NB4 (cell line): ENCODE measurements around the gene ZBTB14.

Experiments
- DNase-seq: peaks from one replicate; pipeline ENCODE4 v3.0.0; 2010; ENCODE audit warnings: low read depth
- H3K4me3 ChIP-seq: one replicate; pipeline ENCODE4 v1.5.1; 2011; ENCODE audit warnings: mild to moderate bottlenecking, low read depth, low read length, moderate library complexity
- MYC ChIP-seq: IDR thresholded peaks from 2 replicates; pipeline ENCODE4 v1.6.1; 2011; ENCODE audit warnings: low read depth, low read length
- POLR2A ChIP-seq: IDR thresholded peaks from 2 replicates; pipeline ENCODE4 v1.6.1; 2011; ENCODE audit warnings: mild to moderate bottlenecking; ENCODE audit not compliant: insufficient read length; ENCODE audit errors: extremely low read depth
- TF ChIP-seq, protein P1 (sequence below): IDR thresholded peaks from one replicate; pipeline ENCODE4 v1.5.1; 2012; ENCODE audit warnings: low read depth, low read length
- TF ChIP-seq, protein P2 (sequence below): IDR thresholded peaks from 2 replicates; pipeline ENCODE4 v1.6.1; 2011; ENCODE audit warnings: low read depth, low read length

Gene ZBTB14

DNA sequence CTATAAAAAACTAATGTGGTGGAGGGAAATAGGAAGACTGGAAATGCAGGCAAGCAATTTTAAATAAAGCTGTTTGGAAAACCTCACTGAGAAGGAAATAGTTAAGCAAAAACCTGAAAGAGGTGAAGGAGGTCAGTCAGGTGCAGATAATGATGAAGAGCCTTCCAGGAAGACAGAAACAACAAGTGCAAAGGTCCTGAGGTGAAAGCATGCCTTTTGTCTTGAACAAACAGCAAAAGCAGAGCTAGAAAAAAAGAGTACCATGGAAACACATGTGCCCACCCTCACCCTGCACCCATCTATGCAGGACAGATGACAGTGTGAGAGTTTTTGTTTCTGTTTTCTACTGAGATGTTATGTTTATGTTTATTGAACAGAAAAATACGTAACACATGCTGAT, 8.1 kb upstream of the ZBTB14 start:
- no peak overlapping the region for H3K4me3 ChIP-seq
- DNase-seq = no peak
- no peak for TF ChIP-seq MYC
- TF ChIP-seq, protein P1, sequence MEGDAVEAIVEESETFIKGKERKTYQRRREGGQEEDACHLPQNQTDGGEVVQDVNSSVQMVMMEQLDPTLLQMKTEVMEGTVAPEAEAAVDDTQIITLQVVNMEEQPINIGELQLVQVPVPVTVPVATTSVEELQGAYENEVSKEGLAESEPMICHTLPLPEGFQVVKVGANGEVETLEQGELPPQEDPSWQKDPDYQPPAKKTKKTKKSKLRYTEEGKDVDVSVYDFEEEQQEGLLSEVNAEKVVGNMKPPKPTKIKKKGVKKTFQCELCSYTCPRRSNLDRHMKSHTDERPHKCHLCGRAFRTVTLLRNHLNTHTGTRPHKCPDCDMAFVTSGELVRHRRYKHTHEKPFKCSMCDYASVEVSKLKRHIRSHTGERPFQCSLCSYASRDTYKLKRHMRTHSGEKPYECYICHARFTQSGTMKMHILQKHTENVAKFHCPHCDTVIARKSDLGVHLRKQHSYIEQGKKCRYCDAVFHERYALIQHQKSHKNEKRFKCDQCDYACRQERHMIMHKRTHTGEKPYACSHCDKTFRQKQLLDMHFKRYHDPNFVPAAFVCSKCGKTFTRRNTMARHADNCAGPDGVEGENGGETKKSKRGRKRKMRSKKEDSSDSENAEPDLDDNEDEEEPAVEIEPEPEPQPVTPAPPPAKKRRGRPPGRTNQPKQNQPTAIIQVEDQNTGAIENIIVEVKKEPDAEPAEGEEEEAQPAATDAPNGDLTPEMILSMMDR = no peak
- TF ChIP-seq, protein P2, sequence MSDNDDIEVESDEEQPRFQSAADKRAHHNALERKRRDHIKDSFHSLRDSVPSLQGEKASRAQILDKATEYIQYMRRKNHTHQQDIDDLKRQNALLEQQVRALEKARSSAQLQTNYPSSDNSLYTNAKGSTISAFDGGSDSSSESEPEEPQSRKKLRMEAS = no peak
- no peak for TF ChIP-seq POLR2A

DNA sequence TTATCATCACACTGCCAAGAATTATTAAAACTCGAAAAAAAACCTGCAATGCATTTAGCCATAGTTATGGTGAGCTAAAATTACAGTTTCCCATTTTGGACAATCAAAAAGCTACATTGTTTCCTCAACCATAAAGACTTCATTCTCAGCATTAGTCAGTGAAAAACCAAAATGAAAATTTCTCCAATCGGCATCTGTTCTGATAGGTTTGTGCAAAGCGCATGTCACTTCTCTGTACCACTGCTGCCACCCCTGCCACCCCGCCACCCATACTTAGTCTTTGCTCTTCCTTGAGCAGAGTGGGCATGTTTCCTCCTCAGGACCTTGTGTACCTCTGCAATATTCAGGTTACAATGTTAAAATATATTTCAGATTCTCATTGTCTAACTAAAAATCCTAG, 7.1 kb upstream of the ZBTB14 start:
- TF ChIP-seq, protein P1 = no peak
- H3K4me3 ChIP-seq = no peak overlapping the region
- DNase-seq = no peak

DNA sequence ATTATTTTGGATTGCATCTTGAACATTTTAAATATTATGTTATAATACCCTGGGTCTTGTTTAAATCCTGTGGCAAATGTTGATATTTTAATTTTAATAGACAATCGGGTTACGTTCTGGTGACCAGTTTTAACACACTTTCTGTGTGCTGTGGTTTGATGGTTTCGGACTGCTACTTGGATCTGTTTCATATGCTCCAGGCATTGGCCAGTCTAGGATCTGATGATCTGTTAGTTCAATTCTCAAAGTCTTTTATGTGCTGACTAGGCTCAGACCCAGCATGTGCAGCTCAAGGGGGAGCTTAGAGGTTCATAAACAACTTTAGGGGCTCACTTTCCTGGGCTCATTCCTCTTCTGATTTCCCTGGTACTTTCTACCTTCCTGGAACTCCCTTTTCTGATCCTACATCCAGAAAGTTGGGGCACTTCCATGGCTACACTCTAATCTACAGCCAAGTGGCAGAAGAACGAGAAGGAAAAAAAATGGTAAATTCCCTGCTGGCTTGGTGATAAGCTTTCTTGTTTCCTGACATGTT, 5.0 kb upstream of the ZBTB14 start:
- DNase-seq = no peak
- TF ChIP-seq POLR2A = no peak
- no peak for TF ChIP-seq MYC
- TF ChIP-seq, protein P2 = no peak
- TF ChIP-seq, protein P1 = no peak

DNA sequence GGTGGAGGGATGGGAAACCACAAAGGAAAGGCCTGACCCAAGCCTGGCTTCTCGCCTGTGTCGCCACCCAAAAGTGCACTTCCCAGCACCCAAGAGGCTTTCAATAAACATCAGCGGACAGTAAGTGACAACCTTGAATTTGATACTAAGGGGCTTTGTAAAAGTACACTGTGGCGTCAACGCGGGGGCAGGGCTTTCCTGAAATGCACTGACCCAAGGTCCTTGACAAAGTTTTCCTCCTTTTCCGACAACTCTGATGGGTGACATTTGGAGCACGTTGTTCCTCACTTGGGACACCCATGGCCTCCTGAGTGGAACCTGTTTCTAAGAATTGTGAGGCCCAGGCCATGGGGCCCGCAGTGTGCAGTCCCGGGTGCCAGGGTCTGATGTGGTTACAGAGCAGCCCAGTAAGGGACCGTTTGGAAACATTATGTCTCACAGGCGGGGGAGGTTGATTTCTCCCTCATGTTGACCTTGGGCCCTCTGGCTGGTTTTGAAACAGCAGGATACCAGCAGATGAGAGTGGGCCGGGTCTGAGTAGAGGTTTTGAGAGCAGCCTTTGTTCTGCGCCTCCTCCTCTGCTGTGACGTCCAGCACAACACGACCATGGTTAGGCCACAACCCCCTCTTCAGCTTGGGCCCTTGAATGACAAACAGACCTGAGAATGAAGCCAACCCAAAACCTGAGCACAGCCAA, 2.8 kb upstream of the ZBTB14 start:
- no peak for TF ChIP-seq POLR2A
- TF ChIP-seq, protein P2 = peak; percentile 13; the same call in 1 of the 2 replicates
- H3K4me3 ChIP-seq = no peak overlapping the region
- peak; percentile 92 for DNase-seq

More for the DNA sequence above, 5.0 kb upstream of the ZBTB14 start:
- H3K4me3 ChIP-seq = no peak overlapping the region

DNA sequence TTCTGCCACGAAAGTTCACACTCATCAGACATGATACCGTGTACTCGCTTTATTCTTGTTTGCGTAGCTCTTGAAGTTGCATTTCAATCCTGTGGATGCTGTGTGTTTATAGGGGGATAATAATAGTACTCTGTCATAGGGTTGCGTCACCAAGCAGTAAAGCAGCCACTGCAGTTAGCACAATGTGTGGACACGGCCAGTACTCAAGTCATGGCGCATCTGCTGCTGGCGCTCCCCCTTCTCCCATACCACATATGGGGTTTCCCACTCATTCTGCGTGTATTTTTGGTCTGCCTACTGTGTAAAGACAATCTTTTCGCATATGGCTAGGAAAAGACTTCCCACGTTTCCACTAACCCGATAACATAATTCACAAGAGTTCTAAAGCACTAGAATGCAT, 2.1 kb upstream of the ZBTB14 start:
- peak; percentile 58 for DNase-seq
- no peak overlapping the region for H3K4me3 ChIP-seq
- TF ChIP-seq MYC = no peak
- TF ChIP-seq, protein P1 = no peak
- TF ChIP-seq, protein P2 = no peak
- TF ChIP-seq POLR2A = no peak

DNA sequence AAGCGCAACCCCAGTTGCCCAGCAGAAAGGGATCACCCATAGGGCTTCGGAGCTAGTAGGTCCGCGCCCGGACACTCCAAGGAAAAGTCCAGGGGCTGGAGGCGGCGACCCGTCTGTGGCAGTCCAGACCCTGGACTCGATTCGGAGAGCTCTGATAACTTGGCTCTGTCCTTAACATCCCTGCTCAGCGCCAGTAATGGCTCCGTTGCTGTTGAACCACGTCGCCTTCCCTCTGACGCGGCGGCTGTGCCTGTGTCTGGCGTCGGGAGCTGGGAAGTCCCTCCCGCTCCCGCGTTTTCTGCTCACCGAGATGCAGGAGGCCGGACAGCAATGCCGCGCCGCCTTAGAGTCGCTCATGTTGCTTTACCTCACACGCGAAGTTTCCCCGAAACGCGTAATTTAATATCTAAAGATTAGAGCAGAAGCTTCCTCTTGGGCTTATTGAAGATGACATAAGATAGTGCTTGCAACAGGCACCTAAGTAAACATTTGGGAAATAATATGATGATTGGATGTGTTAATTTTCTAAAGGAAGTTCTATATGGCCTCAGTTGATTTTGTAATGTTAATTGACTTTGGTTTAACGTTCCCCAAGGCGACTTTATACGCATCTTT, 1.3 kb upstream of the ZBTB14 start:
- peak; percentile 85 for DNase-seq
- TF ChIP-seq MYC = no peak
- TF ChIP-seq POLR2A = peak; percentile 38
- TF ChIP-seq, protein P2 = 0 out of 2 replicates have a peak, but pooled peaks have one; percentile 8
- peak overlapping the region; percentile 65 for H3K4me3 ChIP-seq
